GM19025 (cell line): Measurements from ENCODE around the gene SCNN1B.
"Not testable (repeated sequence)": the region's sequence is repeated elsewhere in the genome, so short reads cannot be mapped to it uniquely, and the experiment has no call there.

Experiments
- ATAC-seq: cut with Tn5 transposase; IDR thresholded peaks from one replicate; pipeline ENCODE4 v1.9.1; 2021; ENCODE audit warnings: mild to moderate bottlenecking, low read depth, moderate library complexity; ENCODE audit not compliant: unreplicated experiment

The SCNN1B gene

GRCh38 chr16:23375643-23376042, 73.5 kb downstream of the SCNN1B start:
- no peak for ATAC-seq

- ATAC-seq: no peak
These were observed 75.2 kb downstream of the SCNN1B start for GRCh38 chr16:23377071-23377931.

GRCh38 chr16:23378256-23378655, 76.2 kb downstream of the SCNN1B start:
- ATAC-seq: no peak

GRCh38 chr16:23378921-23379320, 76.8 kb downstream of the SCNN1B start:
- no peak for ATAC-seq

- ATAC-seq: no peak
These were observed 77.6 kb downstream of the SCNN1B start for GRCh38 chr16:23379707-23380106.

- ATAC-seq: no peak
These were observed 78.4 kb downstream of the SCNN1B start for GRCh38 chr16:23380501-23380951.

- ATAC-seq: not testable (repeated sequence)
These were observed 79.6 kb downstream of the SCNN1B start for GRCh38 chr16:23381702-23382101.

GRCh38 chr16:23382279-23382678, 80.2 kb downstream of the SCNN1B start:
- ATAC-seq: no peak

- ATAC-seq: no peak
These were observed 81.8 kb downstream of the SCNN1B start for GRCh38 chr16:23383881-23384280.

- ATAC-seq: no peak
These were observed 82.8 kb downstream of the SCNN1B start for GRCh38 chr16:23384878-23385277.

- no peak for ATAC-seq
These were observed 83.3 kb downstream of the SCNN1B start for GRCh38 chr16:23385441-23385840.

GRCh38 chr16:23387666-23388065, 85.6 kb downstream of the SCNN1B start:
- no peak for ATAC-seq

- no peak for ATAC-seq
These were observed 86.7 kb downstream of the SCNN1B start for GRCh38 chr16:23388786-23389185.

- ATAC-seq: no peak
These were observed 87.1 kb downstream of the SCNN1B start for GRCh38 chr16:23389201-23389600.

GRCh38 chr16:23389936-23390335, 87.8 kb downstream of the SCNN1B start:
- ATAC-seq: not testable (repeated sequence)

GRCh38 chr16:23391381-23392222, 89.5 kb downstream of the SCNN1B start:
- ATAC-seq: no peak

- no peak for ATAC-seq
These were observed 90.1 kb downstream of the SCNN1B start for GRCh38 chr16:23392223-23392600.

- no peak for ATAC-seq
These were observed 92.2 kb downstream of the SCNN1B start for GRCh38 chr16:23394141-23394831.

- no peak for ATAC-seq
These were observed 93.6 kb downstream of the SCNN1B start for GRCh38 chr16:23395732-23396131.

- ATAC-seq: no peak
These were observed 95.4 kb downstream of the SCNN1B start for GRCh38 chr16:23397464-23397863.
